Endothelial cell (in vitro differentiated cells): Measurements from ENCODE around the gene DPEP3. TPM values are rescaled to one million over a fixed set of nuclear protein-coding genes. Genes with fewer than 3 reads are reported as not detected.

Experiments used
- DNase-seq: peaks from one replicate; pipeline ENCODE4 v3.0.0; 2021; ENCODE audit warnings: low spot score
- H3K27ac Mint-ChIP-seq: one replicate; pipeline ENCODE4 v1.8.0; 2021; ENCODE audit warnings: mixed read lengths, inconsistent platforms; ENCODE audit not compliant: unreplicated experiment
- H3K27me3 Mint-ChIP-seq: one replicate; pipeline ENCODE4 v1.8.0; 2021; ENCODE audit warnings: mild to moderate bottlenecking, moderate library complexity, mixed read lengths, inconsistent platforms; ENCODE audit not compliant: unreplicated experiment
- H3K36me3 Mint-ChIP-seq: one replicate; pipeline ENCODE4 v1.8.0; 2021; ENCODE audit warnings: mild to moderate bottlenecking, low read depth, mixed read lengths, inconsistent platforms; ENCODE audit not compliant: unreplicated experiment
- H3K4me1 Mint-ChIP-seq: one replicate; pipeline ENCODE4 v1.8.0; 2021; ENCODE audit warnings: mild to moderate bottlenecking, mixed read lengths, inconsistent platforms; ENCODE audit not compliant: unreplicated experiment
- H3K4me3 Mint-ChIP-seq: one replicate; pipeline ENCODE4 v1.8.0; 2021; ENCODE audit warnings: mild to moderate bottlenecking, mixed read lengths, inconsistent platforms; ENCODE audit not compliant: unreplicated experiment
- H3K9me3 Mint-ChIP-seq: one replicate; pipeline ENCODE4 v1.8.0; 2021; ENCODE audit warnings: mixed read lengths, inconsistent platforms; ENCODE audit not compliant: unreplicated experiment
- total RNA-seq: library from RNA; stranded (reverse); fragmentation: NEBNext Ultra II Directional; extraction: Animal tissue kit (Norgen Biotek cat#: 25700); gene quantifications from one replicate; pipeline ENCODE4 v1.2.1, GENCODE V29; 2021; ENCODE audit not compliant: unreplicated experiment
- TF ChIP-seq, protein P1 (sequence below): fragments of 200-600 bp; sonication (generic); IDR thresholded peaks from one replicate; pipeline ENCODE4 v1.5.0; 2021; ENCODE audit warnings: antibody characterized with exemption; ENCODE audit not compliant: unreplicated experiment

The DPEP3 gene
- total RNA-seq, 1 donor from 2014 or later: not detected

DNA sequence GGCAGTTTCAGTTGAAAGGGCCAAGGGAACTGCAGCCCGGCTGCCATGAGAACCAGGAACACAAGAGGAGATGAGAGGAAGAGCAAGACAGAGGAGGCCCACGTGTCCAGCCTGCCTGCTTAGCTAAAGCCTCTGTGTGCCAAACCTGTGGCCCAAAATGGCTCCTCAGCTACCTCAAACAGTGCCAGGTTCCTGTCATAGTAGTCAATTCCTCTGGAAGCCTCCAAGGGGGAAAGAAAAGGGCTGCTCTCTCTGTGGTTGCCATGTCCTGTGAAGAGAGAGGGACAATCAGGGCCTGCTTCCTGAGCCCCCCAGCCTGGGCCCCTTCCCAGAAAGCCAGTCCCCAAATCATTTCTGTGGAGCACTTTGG lies 17.0 kb downstream of the DPEP3 start:
- no peak for DNase-seq
- peaks cover 25% of the 10 kb centered on the region for H3K4me1 Mint-ChIP-seq
- H3K27ac Mint-ChIP-seq: peak overlapping the region; percentile 9
- TF ChIP-seq, protein P1, sequence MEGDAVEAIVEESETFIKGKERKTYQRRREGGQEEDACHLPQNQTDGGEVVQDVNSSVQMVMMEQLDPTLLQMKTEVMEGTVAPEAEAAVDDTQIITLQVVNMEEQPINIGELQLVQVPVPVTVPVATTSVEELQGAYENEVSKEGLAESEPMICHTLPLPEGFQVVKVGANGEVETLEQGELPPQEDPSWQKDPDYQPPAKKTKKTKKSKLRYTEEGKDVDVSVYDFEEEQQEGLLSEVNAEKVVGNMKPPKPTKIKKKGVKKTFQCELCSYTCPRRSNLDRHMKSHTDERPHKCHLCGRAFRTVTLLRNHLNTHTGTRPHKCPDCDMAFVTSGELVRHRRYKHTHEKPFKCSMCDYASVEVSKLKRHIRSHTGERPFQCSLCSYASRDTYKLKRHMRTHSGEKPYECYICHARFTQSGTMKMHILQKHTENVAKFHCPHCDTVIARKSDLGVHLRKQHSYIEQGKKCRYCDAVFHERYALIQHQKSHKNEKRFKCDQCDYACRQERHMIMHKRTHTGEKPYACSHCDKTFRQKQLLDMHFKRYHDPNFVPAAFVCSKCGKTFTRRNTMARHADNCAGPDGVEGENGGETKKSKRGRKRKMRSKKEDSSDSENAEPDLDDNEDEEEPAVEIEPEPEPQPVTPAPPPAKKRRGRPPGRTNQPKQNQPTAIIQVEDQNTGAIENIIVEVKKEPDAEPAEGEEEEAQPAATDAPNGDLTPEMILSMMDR: no peak
- H3K4me3 Mint-ChIP-seq: no peak overlapping the region
- H3K9me3 Mint-ChIP-seq: no peaks in the 10 kb centered on the region
- H3K27me3 Mint-ChIP-seq: peaks cover 24% of the 10 kb centered on the region
- H3K36me3 Mint-ChIP-seq: peaks cover 31% of the 10 kb centered on the region

GRCh38 chr16:67962135-67962534 lies 18.2 kb downstream of the DPEP3 start:
- H3K9me3 Mint-ChIP-seq: no peaks in the 10 kb centered on the region
- H3K27ac Mint-ChIP-seq: no peak overlapping the region
- peaks cover 37% of the 10 kb centered on the region for H3K36me3 Mint-ChIP-seq
- peaks cover 20% of the 10 kb centered on the region for H3K27me3 Mint-ChIP-seq
- no peak overlapping the region for H3K4me3 Mint-ChIP-seq
- peaks cover 20% of the 10 kb centered on the region for H3K4me1 Mint-ChIP-seq
- TF ChIP-seq, protein P1: no peak
- DNase-seq: no peak

DNA sequence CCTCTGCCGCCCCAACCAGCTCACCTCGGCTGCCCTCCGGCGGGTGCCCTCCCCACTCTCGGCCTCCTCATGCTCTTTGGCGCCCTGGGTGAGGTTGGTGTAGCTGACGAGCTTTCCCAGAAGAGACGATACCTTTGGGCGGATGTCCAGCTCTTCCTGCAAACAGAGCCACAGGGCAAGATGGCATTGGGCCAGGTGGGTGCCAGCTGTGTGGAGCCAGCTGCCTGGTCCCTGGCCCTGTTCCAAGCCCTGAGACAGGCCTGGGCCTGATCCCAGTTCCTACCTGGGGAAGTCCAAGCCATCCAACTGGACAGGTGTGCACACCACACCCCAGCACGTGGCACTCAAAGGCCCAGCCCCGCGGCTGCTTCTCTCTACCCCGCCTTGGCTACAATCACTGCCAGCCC lies 18.7 kb downstream of the DPEP3 start:
- Mint-ChIP-seq H3K4me1 (peaks cover 14% of the 10 kb centered on the region), H3K27ac (no peak overlapping the region)

DNA sequence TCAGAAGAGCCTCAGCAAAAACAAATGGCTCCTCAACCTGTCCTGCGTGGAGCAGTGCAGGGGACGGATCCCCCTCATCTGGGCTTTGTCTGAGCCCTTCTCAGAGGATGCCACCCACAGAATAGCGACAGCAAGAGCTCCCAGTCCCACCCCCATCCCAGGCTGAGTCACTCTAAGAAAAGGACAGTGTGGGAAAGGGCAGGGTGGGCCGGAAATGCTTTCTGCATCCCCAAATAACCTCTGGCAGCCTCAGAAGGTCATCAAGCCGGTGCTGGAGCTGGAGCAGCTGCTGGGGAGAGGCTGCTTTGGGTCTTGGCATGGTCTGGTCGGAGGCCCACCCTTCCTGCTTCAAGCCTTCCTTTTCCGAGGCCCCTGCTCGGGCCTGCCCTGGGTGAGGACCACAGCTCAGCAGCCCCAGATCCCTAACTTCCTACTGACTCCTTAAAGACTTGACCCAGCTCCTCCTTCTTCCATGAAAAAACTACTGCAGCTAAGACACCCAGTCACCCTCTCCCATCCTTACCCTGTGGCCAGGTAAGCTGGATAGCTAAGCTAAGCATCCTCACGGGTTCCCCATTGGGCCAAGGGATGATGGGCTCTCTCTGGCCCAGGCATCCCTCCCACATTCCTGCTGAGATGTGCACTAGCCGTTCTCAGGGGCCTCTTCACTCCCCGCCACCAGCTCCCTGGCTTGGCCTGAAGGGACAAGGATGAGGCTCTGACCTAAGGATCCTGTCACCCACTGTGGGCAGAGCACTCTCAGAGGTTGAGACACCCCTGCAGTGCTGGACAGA lies 20.6 kb downstream of the DPEP3 start:
- Mint-ChIP-seq H3K9me3 (no peaks in the 10 kb centered on the region), H3K27me3 (peaks cover 14% of the 10 kb centered on the region), H3K4me1 (peaks cover 11% of the 10 kb centered on the region), H3K36me3 (peaks cover 29% of the 10 kb centered on the region), H3K4me3 (peak overlapping the region; percentile 33), H3K27ac (no peak overlapping the region)
- no peak for DNase-seq
- TF ChIP-seq, protein P1: no peak

More for the DNA sequence above, 18.7 kb downstream of the DPEP3 start:
- peaks cover 18% of the 10 kb centered on the region for H3K27me3 Mint-ChIP-seq
- TF ChIP-seq, protein P1: no peak
- no peak for DNase-seq
- H3K36me3 Mint-ChIP-seq: peaks cover 37% of the 10 kb centered on the region
- H3K4me3 Mint-ChIP-seq: no peak overlapping the region
- H3K9me3 Mint-ChIP-seq: no peaks in the 10 kb centered on the region

DNA sequence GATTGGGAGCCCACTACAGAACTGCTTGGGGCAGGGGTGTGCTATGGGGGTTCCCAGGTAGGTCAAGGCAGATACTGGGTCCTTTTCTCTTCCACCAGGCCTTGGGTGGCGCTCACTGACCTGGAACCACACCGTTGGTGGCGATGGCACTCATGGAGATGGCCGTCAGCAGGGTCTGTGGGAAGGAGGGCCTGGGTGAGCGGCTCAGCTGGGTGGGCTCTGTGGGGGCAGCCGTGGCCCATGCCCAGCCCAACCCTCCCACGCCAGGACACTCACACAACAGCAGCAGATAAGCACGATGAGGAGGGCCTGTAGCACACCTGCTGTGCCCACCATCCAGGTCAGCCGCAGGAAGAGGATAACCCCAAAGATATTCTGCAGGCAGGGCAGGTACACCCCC lies 22.7 kb downstream of the DPEP3 start:
- H3K9me3 Mint-ChIP-seq: no peaks in the 10 kb centered on the region
- peaks cover 2% of the 10 kb centered on the region for H3K4me1 Mint-ChIP-seq
- peaks cover 31% of the 10 kb centered on the region for H3K36me3 Mint-ChIP-seq
- H3K27me3 Mint-ChIP-seq: peaks cover 9% of the 10 kb centered on the region
- H3K4me3 Mint-ChIP-seq: no peak overlapping the region
- H3K27ac Mint-ChIP-seq: no peak overlapping the region
- TF ChIP-seq, protein P1: no peak
- DNase-seq: no peak
